ENCODE measurements around the gene FSTL5. TPM values are rescaled to one million over a fixed set of nuclear protein-coding genes. Genes with fewer than 3 reads are reported as not detected.

FSTL5 gene
- total RNA-seq, 2 donors from 2014 or later = not detected

GRCh38 chr4:161581262-161582230, 582.3 kb downstream of the FSTL5 start:
- Histone ChIP-seq H3K4me1 (ENCODE audit: control insufficient read depth in 1 of 2, low read depth in 2 of 2) (no peaks in the 10 kb centered on the region), H3K36me3 (no peaks in the 10 kb centered on the region), H3K27ac (no peak overlapping the region), H3K9me3 (no peaks in the 10 kb centered on the region), H3K4me3 (no peak overlapping the region), H3K27me3 (replicated peaks; ENCODE audit: insufficient read depth) (no peaks in the 10 kb centered on the region)
- TF ChIP-seq, protein P1, sequence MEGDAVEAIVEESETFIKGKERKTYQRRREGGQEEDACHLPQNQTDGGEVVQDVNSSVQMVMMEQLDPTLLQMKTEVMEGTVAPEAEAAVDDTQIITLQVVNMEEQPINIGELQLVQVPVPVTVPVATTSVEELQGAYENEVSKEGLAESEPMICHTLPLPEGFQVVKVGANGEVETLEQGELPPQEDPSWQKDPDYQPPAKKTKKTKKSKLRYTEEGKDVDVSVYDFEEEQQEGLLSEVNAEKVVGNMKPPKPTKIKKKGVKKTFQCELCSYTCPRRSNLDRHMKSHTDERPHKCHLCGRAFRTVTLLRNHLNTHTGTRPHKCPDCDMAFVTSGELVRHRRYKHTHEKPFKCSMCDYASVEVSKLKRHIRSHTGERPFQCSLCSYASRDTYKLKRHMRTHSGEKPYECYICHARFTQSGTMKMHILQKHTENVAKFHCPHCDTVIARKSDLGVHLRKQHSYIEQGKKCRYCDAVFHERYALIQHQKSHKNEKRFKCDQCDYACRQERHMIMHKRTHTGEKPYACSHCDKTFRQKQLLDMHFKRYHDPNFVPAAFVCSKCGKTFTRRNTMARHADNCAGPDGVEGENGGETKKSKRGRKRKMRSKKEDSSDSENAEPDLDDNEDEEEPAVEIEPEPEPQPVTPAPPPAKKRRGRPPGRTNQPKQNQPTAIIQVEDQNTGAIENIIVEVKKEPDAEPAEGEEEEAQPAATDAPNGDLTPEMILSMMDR (IDR thresholded peaks at IDR 0.05) = no peak
- DNase-seq (ENCODE audit: low spot score) (no peak), ATAC-seq (ENCODE audit: insufficient number of reproducible peaks, low FRiP score, low read depth) (no peak)

DNA sequence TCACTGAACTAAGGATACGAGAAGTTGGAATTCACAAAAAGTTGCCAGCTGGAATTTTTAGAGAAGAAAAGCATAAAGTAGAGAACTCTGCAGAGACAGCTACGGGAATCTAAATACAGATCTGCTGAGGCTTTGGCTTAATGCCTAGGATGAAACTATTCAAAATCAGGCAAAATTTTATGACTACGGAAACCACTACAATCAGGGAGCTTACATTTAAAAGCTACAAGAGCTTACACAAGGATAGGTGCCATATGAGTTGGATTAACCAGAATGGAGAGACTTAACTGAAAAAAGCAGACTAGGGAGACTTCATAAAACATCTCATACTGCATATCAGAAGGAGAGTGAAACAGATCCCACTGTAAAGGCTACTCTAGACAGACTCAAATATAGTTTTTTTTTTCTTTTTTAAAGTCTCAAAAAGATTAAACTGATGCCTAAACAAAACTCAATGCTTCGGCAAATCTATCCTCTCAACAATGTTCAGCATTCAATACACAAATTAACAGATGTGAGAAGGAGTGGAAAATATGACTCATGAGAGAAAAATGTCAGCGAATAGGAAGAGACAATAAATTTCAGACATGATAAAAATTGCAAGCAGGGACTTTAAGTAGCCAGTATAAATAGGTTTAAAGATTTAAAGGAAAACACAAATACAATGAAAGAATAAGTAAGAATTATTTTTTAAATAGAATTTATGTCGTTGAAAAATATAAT, 586.1 kb downstream of the FSTL5 start:
- Histone ChIP-seq H3K4me3 (no peak overlapping the region), H3K27ac (no peak overlapping the region), H3K4me1 (ENCODE audit: control insufficient read depth in 1 of 2, low read depth in 2 of 2) (no peaks in the 10 kb centered on the region), H3K36me3 (no peaks in the 10 kb centered on the region), H3K27me3 (replicated peaks; ENCODE audit: insufficient read depth) (no peaks in the 10 kb centered on the region), H3K9me3 (no peaks in the 10 kb centered on the region)
- DNase-seq (ENCODE audit: low spot score) (no peak), ATAC-seq (ENCODE audit: insufficient number of reproducible peaks, low FRiP score, low read depth) (no peak)
- TF ChIP-seq, protein P1 (IDR thresholded peaks at IDR 0.05) = no peak

DNA sequence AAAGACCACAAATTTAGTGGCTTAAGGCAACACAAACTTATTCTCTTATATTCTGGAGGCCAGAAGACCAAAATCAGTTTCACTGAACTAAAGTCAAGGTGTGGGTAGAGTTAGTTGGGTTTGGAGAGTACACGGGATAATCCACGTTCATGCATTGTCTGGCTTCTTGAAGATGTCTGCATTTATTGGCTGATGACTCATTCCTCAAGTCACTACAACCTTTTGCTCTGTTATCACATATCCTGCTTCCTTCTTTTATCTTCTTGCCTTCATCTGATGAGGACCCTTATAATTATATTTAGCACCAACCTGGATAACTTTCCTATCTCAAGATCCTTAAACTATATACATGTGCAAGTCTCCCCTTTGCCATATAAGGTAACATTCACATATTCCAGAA, 590.0 kb downstream of the FSTL5 start:
- no peak overlapping the region for H3K27ac ChIP-seq
- ATAC-seq (ENCODE audit: insufficient number of reproducible peaks, low FRiP score, low read depth) (no peak), DNase-seq (ENCODE audit: low spot score) (no peak)
- H3K4me1 ChIP-seq (ENCODE audit: control insufficient read depth in 1 of 2, low read depth in 2 of 2) = no peaks in the 10 kb centered on the region
- no peaks in the 10 kb centered on the region for H3K36me3 ChIP-seq
- H3K4me3 ChIP-seq = no peak overlapping the region
- H3K9me3 ChIP-seq = no peaks in the 10 kb centered on the region
- no peaks in the 10 kb centered on the region for H3K27me3 ChIP-seq (replicated peaks; ENCODE audit: insufficient read depth)
- TF ChIP-seq, protein P1 (IDR thresholded peaks at IDR 0.05) = no peak

- no peak overlapping the region for H3K27ac ChIP-seq
- H3K4me1 ChIP-seq (ENCODE audit: control insufficient read depth in 1 of 2, low read depth in 2 of 2) = no peaks in the 10 kb centered on the region
- no peak for DNase-seq (ENCODE audit: low spot score)
- no peak for ATAC-seq (ENCODE audit: insufficient number of reproducible peaks, low FRiP score, low read depth)
- no peak overlapping the region for H3K4me3 ChIP-seq
- TF ChIP-seq, protein P1 (IDR thresholded peaks at IDR 0.05) = no peak
- no peaks in the 10 kb centered on the region for H3K27me3 ChIP-seq (replicated peaks; ENCODE audit: insufficient read depth)
- H3K9me3 ChIP-seq = no peaks in the 10 kb centered on the region
- H3K36me3 ChIP-seq = no peaks in the 10 kb centered on the region
These were observed 599.5 kb downstream of the FSTL5 start for GRCh38 chr4:161564230-161564834.

All from thoracic aorta (tissue), 2 donors.